ENCODE results near the gene PLXNA2.

- no peak for TF ChIP-seq POLR2A (IDR thresholded peaks at IDR 0.05)
- TF ChIP-seq CTCF (IDR thresholded peaks at IDR 0.05): no peak
Observed at GRCh38 chr1:208177656-208178055, 66.5 kb downstream of the PLXNA2 start.

Measured in esophagus squamous epithelium (tissue), 4 donors.